Endothelial cell of umbilical vein (primary cell): ENCODE data around the gene THEM5.

Experiments used
- CTCF ChIP-seq, 2 donors: IDR thresholded peaks; 1 replicate in 1 of 2; 2 replicates in 1 of 2; pipeline ENCODE4 v1.5.1; 2011; ENCODE audit warnings: low read length in 2 of 2, mild to moderate bottlenecking in 2 of 2, moderate library complexity in 2 of 2, control low read depth in 1 of 2, inconsistent platforms in 1 of 2, low read depth in 1 of 2; ENCODE audit not compliant: insufficient read depth in 1 of 2; ENCODE audit errors: extremely low read depth in 1 of 2
- EZH2 ChIP-seq: IDR thresholded peaks from 2 replicates; pipeline ENCODE4 v1.6.1; 2012; ENCODE audit warnings: borderline replicate concordance, low read depth, mild to moderate bottlenecking, moderate library complexity, low read length, inconsistent platforms; ENCODE audit not compliant: severe bottlenecking
- FOS ChIP-seq: IDR thresholded peaks from 2 replicates; pipeline ENCODE4 v1.6.1; 2011; ENCODE audit warnings: mild to moderate bottlenecking, low read length, moderate library complexity, borderline replicate concordance; ENCODE audit not compliant: insufficient read depth
- GATA2 ChIP-seq: IDR thresholded peaks from 2 replicates; pipeline ENCODE4 v1.7.0; 2011; ENCODE audit warnings: low read depth, mild to moderate bottlenecking, moderate library complexity, mixed read lengths, low read length; ENCODE audit not compliant: insufficient read length, insufficient read depth
- JUN ChIP-seq: IDR thresholded peaks from 2 replicates; pipeline ENCODE4 v1.6.1; 2011; ENCODE audit warnings: borderline replicate concordance, low read depth; ENCODE audit not compliant: insufficient read length, insufficient read depth
- MAX ChIP-seq: IDR thresholded peaks from 2 replicates; pipeline ENCODE4 v1.6.1; 2011; ENCODE audit not compliant: insufficient read depth, insufficient read length
- MYC ChIP-seq: IDR thresholded peaks from one replicate; pipeline ENCODE4 v1.6.1; 2011; ENCODE audit warnings: mild to moderate bottlenecking, low read depth, low read length
- POLR2A ChIP-seq: IDR thresholded peaks from 2 replicates; pipeline ENCODE4 v1.6.1; 2012; ENCODE audit warnings: low read depth, mild to moderate bottlenecking, control low read depth, low read length
- POLR2AphosphoS5 ChIP-seq: IDR thresholded peaks from 2 replicates; pipeline ENCODE4 v1.6.1; 2012; ENCODE audit warnings: low read depth, mild to moderate bottlenecking, control low read depth, low read length, moderate library complexity; ENCODE audit not compliant: insufficient read depth

- TF ChIP-seq CTCF (IDR thresholded peaks at IDR 0.05; ENCODE audit: extremely low read depth in 1 of 2, insufficient read depth in 1 of 2, low read depth in 1 of 2, low read length in 2 of 2), result no peak
- no peak for TF ChIP-seq POLR2A
- TF ChIP-seq MAX, result no peak
- no peak for TF ChIP-seq EZH2
- no peak for TF ChIP-seq POLR2AphosphoS5
- no peak for TF ChIP-seq MYC
- TF ChIP-seq FOS, result no peak
- TF ChIP-seq JUN, result no peak
- TF ChIP-seq GATA2, result no peak
Measured at GRCh38 chr1:151847867-151848596, 5.5 kb downstream of the THEM5 start.
